HG03571 (cell line): Measurements from ENCODE around the gene TPM4.

Source experiments
- ATAC-seq: cut with Tn5 transposase; IDR thresholded peaks from one replicate; pipeline ENCODE4 v1.9.1; 2021; ENCODE audit not compliant: unreplicated experiment

The TPM4 gene

GRCh38 chr19:16041299-16041990 is 34.9 kb upstream of the TPM4 start:
- ATAC-seq: no peak

DNA sequence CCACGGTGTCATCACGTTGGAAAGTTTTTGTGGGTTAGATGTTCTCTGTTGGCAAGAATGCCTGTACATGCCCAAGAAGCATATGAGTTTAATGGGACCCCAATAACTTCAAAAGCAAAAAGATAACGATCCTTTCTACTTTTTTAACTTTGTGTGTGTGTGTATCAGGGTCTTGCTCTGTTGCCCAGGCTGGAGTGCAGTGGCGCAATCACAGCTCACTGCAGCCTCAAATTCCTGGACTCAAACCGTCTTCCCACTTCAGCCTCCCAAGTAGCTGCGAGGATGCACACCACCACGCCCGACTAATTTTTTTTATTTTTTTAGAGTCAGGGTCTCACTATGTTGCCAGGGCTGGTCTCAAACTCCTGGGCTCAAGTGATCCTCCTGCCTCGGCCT is 34.3 kb upstream of the TPM4 start:
- ATAC-seq: no peak

GRCh38 chr19:16042533-16043085 is 33.7 kb upstream of the TPM4 start:
- ATAC-seq: no peak

DNA sequence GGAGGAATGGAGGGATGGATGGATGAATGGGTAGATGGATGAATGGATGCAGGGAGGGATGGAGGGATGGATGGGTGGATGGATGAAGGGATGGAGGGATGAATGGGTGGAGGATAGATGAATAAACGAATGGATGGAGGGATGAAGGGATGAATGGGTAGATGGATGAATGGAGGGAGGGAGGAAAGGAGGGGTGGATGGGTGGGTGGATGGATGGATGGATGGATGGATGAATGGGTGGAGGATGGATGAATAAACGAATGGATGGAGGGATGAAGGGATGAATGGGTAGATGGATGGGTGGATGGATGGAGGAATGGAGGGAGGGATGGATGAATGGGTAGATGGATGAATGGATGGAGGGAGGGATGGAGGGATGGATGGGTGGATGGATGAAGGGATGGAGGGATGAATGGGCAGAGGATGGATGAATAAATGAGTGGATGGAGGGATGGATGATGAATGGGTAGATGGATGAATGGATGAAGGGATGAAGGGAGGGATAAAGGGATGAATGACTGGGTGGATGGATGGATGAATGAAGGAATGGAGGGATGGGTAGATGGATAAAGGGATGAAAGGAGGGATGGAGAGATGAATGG is 33.0 kb upstream of the TPM4 start:
- no peak for ATAC-seq

DNA sequence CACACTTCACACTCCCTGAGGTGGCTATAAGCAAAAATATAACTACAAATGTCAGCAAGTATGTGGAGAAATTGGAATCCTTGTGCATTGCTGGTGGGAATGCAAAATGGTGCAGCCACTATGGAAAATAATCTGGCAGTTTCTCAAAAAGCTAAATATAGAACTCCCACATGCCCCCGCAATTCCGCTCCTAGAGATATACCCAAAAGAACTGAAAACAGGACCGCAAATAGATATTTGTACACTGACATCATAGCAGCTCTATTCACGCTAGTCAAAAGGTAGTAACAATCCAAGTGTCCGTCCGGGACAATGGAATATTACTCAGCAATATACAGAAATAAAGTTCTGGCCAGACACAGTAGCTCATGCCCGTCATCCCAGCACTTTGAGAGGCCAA is 31.5 kb upstream of the TPM4 start:
- no peak for ATAC-seq

DNA sequence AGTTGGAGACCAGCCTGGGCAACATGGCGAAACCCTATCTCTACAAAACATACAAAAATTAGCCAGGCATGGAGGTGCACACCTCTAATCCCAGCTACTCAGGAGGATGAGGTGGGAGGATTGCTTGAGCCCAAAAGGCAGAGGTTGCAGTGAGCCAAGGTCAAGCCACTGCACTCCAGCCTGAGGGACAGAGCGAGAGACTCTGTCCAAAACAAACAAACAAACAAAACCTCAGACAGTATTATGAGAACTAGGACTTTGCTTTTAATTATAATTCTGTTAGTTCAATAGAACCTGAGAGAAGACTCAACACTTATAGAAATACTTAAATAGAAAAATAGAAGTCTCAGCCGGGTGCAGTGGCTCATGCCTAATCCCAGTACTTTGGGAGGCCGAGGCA is 31.1 kb upstream of the TPM4 start:
- ATAC-seq: no peak

DNA sequence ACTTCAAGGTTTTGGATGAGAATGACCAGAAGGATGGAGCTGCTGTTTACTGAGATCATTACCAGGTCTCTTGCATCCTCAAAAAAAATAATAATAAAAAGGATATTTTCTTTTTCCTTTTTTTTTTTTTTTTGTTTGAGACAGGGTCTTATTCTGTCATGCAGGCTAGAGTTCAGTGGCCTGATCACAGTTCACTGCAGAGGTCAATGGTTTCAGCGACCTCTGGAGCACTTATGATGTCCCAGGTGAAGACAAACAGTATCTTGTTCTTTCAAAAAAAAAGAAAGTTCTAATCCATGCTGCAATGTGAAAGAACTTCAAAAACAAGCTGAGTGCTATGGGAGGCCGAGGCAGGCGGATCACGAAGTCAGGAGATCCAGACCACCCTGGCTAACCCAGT is 30.4 kb upstream of the TPM4 start:
- ATAC-seq: no peak

- no peak for ATAC-seq
Observed at GRCh38 chr19:16048583-16048982, 27.7 kb upstream of the TPM4 start.

DNA sequence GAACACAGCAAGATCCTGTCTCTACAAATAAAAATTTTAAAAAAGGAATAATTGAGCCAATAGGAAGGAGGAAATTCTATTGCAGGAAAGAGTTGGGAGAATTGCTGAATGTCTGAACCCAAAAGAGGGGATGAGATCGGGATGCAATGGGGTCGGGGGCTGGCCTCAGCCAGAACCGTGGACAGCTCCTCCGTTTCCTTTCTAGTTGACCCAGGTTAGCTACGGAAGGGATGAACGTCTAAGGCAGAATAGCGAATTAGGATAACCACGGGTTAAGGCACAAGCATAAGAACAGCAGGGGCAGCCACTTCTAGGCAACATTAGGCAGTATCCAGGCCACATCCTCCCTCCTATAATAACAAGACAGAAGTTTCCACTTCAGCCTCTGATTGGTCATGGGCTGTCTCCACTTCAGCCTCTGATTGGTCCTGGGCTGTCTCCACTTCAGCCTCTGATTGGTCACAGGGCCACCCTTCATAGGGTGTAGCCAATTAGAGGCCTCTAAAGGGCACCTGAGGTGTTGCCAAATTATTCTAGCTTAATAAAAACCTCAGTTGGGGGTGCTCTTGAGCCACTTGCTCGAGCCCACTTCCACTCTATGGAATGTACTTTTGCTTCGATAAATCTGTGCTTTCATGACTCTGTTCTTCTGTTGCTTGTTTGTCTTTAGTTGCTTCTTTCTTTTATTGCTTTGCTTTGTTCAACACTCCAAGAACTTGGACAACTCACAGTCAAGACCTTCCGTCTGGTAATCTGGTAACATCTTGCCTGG is 24.9 kb upstream of the TPM4 start:
- no peak for ATAC-seq

DNA sequence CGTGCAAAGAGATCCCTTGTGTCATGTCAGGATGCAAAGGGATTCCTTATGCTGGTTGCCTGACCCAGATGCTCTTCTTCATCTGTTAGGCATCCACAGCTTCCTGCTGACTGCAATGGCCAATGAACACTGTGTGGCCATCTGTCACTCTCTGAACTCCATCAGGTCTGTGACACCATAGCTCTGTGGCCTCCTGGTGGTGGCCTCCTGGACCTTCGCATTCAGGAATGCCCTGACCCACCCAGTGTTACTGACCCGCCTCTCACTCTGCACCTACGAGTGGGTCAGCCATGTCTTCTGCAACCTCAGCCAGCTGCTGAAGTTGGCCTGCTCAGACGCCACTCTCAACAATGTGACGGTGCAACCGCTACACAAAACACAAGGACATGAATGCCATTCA is 23.9 kb upstream of the TPM4 start:
- ATAC-seq: no peak

- no peak for ATAC-seq
Observed at GRCh38 chr19:16057062-16057461, 19.2 kb upstream of the TPM4 start.

GRCh38 chr19:16060294-16060693 is 16.0 kb upstream of the TPM4 start:
- no peak for ATAC-seq

DNA sequence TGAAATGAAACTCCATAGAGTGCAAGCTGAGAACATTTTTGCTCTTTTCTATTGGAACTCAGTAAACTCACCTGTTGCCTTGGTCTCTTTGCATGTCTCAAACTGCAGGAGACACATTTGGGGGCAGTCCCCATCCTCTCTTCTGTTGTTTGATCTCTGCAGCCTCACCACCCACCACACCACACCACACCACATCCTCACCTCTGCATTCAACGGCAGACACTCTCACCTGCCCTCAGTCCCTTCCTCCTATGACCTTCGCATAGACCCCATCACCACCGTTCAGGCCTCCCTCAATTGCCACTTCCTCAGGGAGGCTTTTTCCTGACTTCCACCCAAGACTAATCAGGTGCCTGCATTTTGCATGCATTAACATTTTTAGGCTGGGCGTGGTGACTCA is 14.4 kb upstream of the TPM4 start:
- ATAC-seq: no peak

- ATAC-seq: no peak
Observed at GRCh38 chr19:16062789-16063188, 13.5 kb upstream of the TPM4 start.

DNA sequence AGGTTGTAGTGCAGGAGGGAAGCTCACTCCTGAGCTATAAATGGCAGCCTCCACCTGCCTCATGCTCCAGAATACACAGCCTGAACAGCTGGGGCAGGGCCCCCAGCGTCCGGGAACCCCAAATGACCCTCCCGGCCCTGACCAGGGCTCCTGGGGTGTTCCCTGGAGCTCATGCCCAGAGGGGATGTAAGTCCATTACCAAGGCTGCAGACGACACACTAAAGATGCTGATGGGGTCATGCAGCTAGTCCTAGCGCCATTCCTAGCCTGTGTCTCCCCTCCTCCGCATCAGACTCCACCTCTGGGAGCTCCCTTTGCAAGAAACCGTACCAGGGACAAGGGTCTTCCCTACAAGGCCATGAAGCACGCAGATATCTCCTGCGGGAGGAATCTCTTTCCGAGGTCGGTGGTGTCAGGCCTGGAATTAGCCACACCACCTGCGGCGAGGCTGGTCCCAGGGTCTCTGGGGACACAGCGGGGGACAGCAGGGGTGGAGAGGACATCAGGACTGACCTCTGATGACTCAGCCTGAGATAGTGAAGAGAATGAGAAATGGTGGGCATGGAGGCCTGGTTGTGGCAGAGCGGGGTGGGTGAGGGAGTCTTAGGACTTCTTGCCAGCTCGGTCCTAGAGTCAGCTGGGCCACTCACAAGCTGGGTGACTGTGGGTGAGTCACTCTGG is 11.9 kb upstream of the TPM4 start:
- ATAC-seq: no peak

- ATAC-seq: no peak
Observed at GRCh38 chr19:16066611-16067104, 9.6 kb upstream of the TPM4 start.

GRCh38 chr19:16067205-16067938 is 8.9 kb upstream of the TPM4 start:
- no peak for ATAC-seq

GRCh38 chr19:16068696-16069259 is 7.5 kb upstream of the TPM4 start:
- no peak for ATAC-seq

GRCh38 chr19:16069813-16070365 is 6.4 kb upstream of the TPM4 start:
- ATAC-seq: no peak
